ENCODE results near the gene EPB41L4B. TPM values are rescaled to one million over a fixed set of nuclear protein-coding genes. Genes with fewer than 3 reads are reported as not detected.

Gene EPB41L4B
- total and polyA plus RNA-seq, 2 of the 13 experiments (the other 11 are each of a cell fraction or from before 2014, with no cell fraction given) = 17.6 to 22.1 TPM

- TF ChIP-seq ZFP62 (CRISPR knock-in tag; IDR thresholded peaks at IDR 0.05) (no peak), MEF2D (CRISPR knock-in tag; IDR thresholded peaks at IDR 0.05) (0 out of 2 replicates have a peak, but pooled peaks have one; percentile 47), MYNN (CRISPR knock-in tag; IDR thresholded peaks at IDR 0.05; ENCODE audit: low read depth) (0 out of 2 replicates have a peak, but pooled peaks have one; percentile 45), ZNF615 (CRISPR knock-in tag; IDR thresholded peaks at IDR 0.05; ENCODE audit: borderline replicate concordance) (no peak)
These were observed 138.3 kb downstream of the EPB41L4B start (continued) for GRCh38 chr9:109182550-109182939.

- peaks cover 44% of the 10 kb centered on the region for H3K4me1 ChIP-seq (ENCODE audit: insufficient read depth, low read length)
- whole genome bisulfite sequencing (ENCODE audit: low lambda C conversion rate) = 78% methylated on average over 1 of the region's 1 CpG
- H3K36me3 ChIP-seq (replicated peaks in 1 of 2; ENCODE audit: control insufficient read depth in 1 of 2, insufficient read depth in 2 of 2, low read length in 2 of 2) = no peaks in the 10 kb centered on the region
- H3K9me3 ChIP-seq (ENCODE audit: low read length) = no peaks in the 10 kb centered on the region
- H3K4me3 ChIP-seq (replicated peaks in 1 of 3; ENCODE audit: insufficient read depth in 1 of 3, low read depth in 2 of 3, low read length in 3 of 3) = no peak overlapping the region
- no peaks in the 10 kb centered on the region for H4K20me1 ChIP-seq (ENCODE audit: insufficient read depth, low read length)
- intact Hi-C loops (cut with micrococcal nuclease; ENCODE audit: unreplicated experiment) = loop anchor here (5.0 kb wide), 3 partner anchors 59 to 166 kb away; no protein-coding TSS in a partner anchor
- H3K27me3 ChIP-seq (ENCODE audit: control insufficient read depth in 1 of 2, insufficient read depth in 2 of 2, low read length in 2 of 2) = 0 out of 5 replicates have a peak, but pooled peaks cover 0 to 2% of the 10 kb centered on the region in 2 experiments
- no peak overlapping the region for H3K4me2 ChIP-seq (ENCODE audit: low read depth, low read length)
- H3K79me2 ChIP-seq (ENCODE audit: insufficient read depth, low read length) = no peaks in the 10 kb centered on the region
- no peak overlapping the region for H2AFZ ChIP-seq (ENCODE audit: low read length)
- ATAC-seq (no peak), DNase-seq (ENCODE audit: low spot score) (no peak), FAIRE-seq (no peak)
- BruUV-seq (replicated peaks) = no TSS peak
- POLR2A ChIA-PET = no interaction called here
- CTCF ChIA-PET (ENCODE audit: low intra/inter-chr PET ratio, low total read pairs) = no interaction called here
- in situ Hi-C loops (cut with HindIII; ENCODE audit: extremely low pct_ligation_motif_present, low pct_unique_long_range_greater_than_20kb) = loop anchor here (25.0 kb wide), 1 partner anchor 331 kb away; no protein-coding TSS in a partner anchor
- no peak overlapping the region for H3K9ac ChIP-seq (ENCODE audit: insufficient read depth, low read depth, low read length)
- no peak overlapping the region for H3K27ac ChIP-seq (ENCODE audit: extremely low read length, insufficient read depth, low read length)
- TF ChIP-seq MED1 (CRISPR knock-in tag; IDR thresholded peaks at IDR 0.05) = no peak
- no peak for TF ChIP-seq ZBTB39 (CRISPR knock-in tag; IDR thresholded peaks at IDR 0.05)
- no peak for TF ChIP-seq ZNF784 (CRISPR knock-in tag; IDR thresholded peaks at IDR 0.05; ENCODE audit: borderline replicate concordance)
- no peak for TF ChIP-seq SMARCC2 (IDR thresholded peaks at IDR 0.05)
- TF ChIP-seq MYNN (CRISPR knock-in tag; IDR thresholded peaks at IDR 0.05; ENCODE audit: low read depth) = no peak
- TF ChIP-seq ZBTB10 (CRISPR knock-in tag; IDR thresholded peaks at IDR 0.05; ENCODE audit: borderline replicate concordance) = no peak
- no peak for TF ChIP-seq ZMYM4 (CRISPR knock-in tag; IDR thresholded peaks at IDR 0.05)
- no peak for TF ChIP-seq PLSCR1 (CRISPR knock-in tag; IDR thresholded peaks at IDR 0.05; ENCODE audit: borderline replicate concordance)
- no peak for TF ChIP-seq JARID2 (CRISPR knock-in tag; IDR thresholded peaks at IDR 0.05; ENCODE audit: insufficient replicate concordance)
- no peak for TF ChIP-seq FOXC1 (CRISPR knock-in tag; IDR thresholded peaks at IDR 0.05; ENCODE audit: borderline replicate concordance)
These were observed 139.6 kb downstream of the EPB41L4B start for GRCh38 chr9:109181284-109181683.

All from HepG2 (cell line).